GM12878 (cell line): ENCODE data around the gene DDX27. TPM values are rescaled to one million over a fixed set of nuclear protein-coding genes. Genes with fewer than 3 reads are reported as not detected.

Experiments
- ATAC-seq: fragments of 200-7000 bp; cut with Tn5 transposase; 3 replicates; pipeline ENCODE4 v1.9.1; 2020; ENCODE audit warnings: mild to moderate bottlenecking, moderate library complexity
- BruUV-seq: library from RNA; stranded (reverse); fragments of 400-500 nt; replicated peaks from 2 replicates; lab custom pipeline; 2021; lab: Mats Ljungman, UMichigan
- CTCF ChIA-PET: fragments of 300-600 bp; sonication (Branson Sonifier 250); formaldehyde crosslinking; extraction: SDS; loops from one replicate; lab custom pipeline; 2021; ENCODE audit warnings: inconsistent platforms; lab: Yijun Ruan, JAX
- POLR2A ChIA-PET: fragments of 350-600 bp; formaldehyde crosslinking; extraction: SDS; loops from one replicate; lab custom pipeline; 2021; ENCODE audit warnings: inconsistent platforms; lab: Charles Lee
- RAD21 ChIA-PET: fragments of 300-600 bp; sonication (Branson Sonifier 250); formaldehyde crosslinking; loops from one replicate; lab custom pipeline; 2023; ENCODE audit warnings: antibody characterized with exemption; ENCODE audit not compliant: unreplicated experiment; lab: Charles Lee
- SMC1A ChIA-PET: fragments of 300-600 bp; sonication (Branson Sonifier 250); formaldehyde crosslinking; loops from one replicate; lab custom pipeline; 2023; ENCODE audit not compliant: unreplicated experiment, uncharacterized antibody; lab: Charles Lee
- DNase-seq: peaks from one replicate; pipeline ENCODE4 v3.0.0-alpha.2; 2011; ENCODE audit warnings: low read depth, low spot score
- FAIRE-seq: peaks from 3 replicates; lab custom pipeline; 2011; peaks lifted over from hg19 to GRCh38; lab: Jason Lieb, UNC
- H2AFZ ChIP-seq: 2 replicates; pipeline ENCODE4 v1.6.0; 2011; ENCODE audit warnings: low read depth, low read length, control low read depth; ENCODE audit not compliant: control insufficient read depth
- H3K27ac ChIP-seq: 2 replicates; pipeline ENCODE4 v1.5.1; 2011; ENCODE audit warnings: control low read depth; ENCODE audit not compliant: control insufficient read depth, insufficient read depth
- H3K27me3 ChIP-seq, 2 experiments: replicated peaks in 1 of 2; 2 replicates each; pipeline versions ENCODE4 v1.6.0 to v1.6.1; 2011; ENCODE audit warnings: low read length in 1 of 2; ENCODE audit not compliant: control insufficient read depth in 2 of 2, insufficient read depth in 2 of 2
- H3K36me3 ChIP-seq, 2 experiments: 2 replicates each; pipeline ENCODE4 v1.5.1; 2011; ENCODE audit warnings: low read length in 1 of 2; ENCODE audit not compliant: control insufficient read depth in 2 of 2, insufficient read depth in 2 of 2
- H3K4me1 ChIP-seq: 2 replicates; pipeline ENCODE4 v1.6.1; 2011; ENCODE audit warnings: mild to moderate bottlenecking, low read length, moderate library complexity, mixed read lengths; ENCODE audit not compliant: control insufficient read depth, insufficient read depth
- H3K4me2 ChIP-seq: 2 replicates; pipeline ENCODE4 v1.6.0; 2011; ENCODE audit warnings: control low read depth; ENCODE audit not compliant: control insufficient read depth, insufficient read depth
- H3K4me3 ChIP-seq: fragments of 200-600 bp; sonication (generic); 2 replicates; pipeline ENCODE4 v1.5.1; 2016
- H3K79me2 ChIP-seq: 2 replicates; pipeline ENCODE4 v1.6.0; 2011; ENCODE audit warnings: low read length; ENCODE audit not compliant: control insufficient read depth, insufficient read depth
- H3K9ac ChIP-seq: 2 replicates; pipeline ENCODE4 v1.8.0; 2011; ENCODE audit warnings: low read length, control low read depth, mixed read lengths; ENCODE audit not compliant: control insufficient read depth, insufficient read depth
- H3K9me3 ChIP-seq: replicated peaks from 3 replicates; pipeline ENCODE4 v1.5.1; 2011; ENCODE audit warnings: mild to moderate bottlenecking, low read length; ENCODE audit not compliant: control insufficient read depth, insufficient read depth
- H4K20me1 ChIP-seq: 2 replicates; pipeline ENCODE4 v1.6.0; 2011; ENCODE audit not compliant: control insufficient read depth, insufficient read depth
- CREB1 ChIP-seq: IDR thresholded peaks from 2 replicates; pipeline ENCODE4 v1.6.1; 2012; ENCODE audit warnings: low read depth, mild to moderate bottlenecking, inconsistent platforms
- HCFC1 ChIP-seq: fragments of 150-350 bp; IDR thresholded peaks from 2 replicates; pipeline ENCODE4 v1.6.1; 2014; ENCODE audit warnings: low read length
- IKZF2 ChIP-seq, 2 experiments: fragments of 450-650 bp; IDR thresholded peaks; 2 replicates each; pipeline ENCODE4 v1.6.1; 2017; ENCODE audit warnings: mild to moderate bottlenecking in 2 of 2, moderate library complexity in 2 of 2
- LARP7 ChIP-seq: fragments of 450-650 bp; IDR thresholded peaks from 2 replicates; pipeline ENCODE4 v1.6.1; 2017; ENCODE audit warnings: mild to moderate bottlenecking
- NFYB ChIP-seq: IDR thresholded peaks from 2 replicates; pipeline ENCODE4 v1.6.1; 2011; ENCODE audit warnings: low read depth, mild to moderate bottlenecking, low read length, improper control_type of control experiment, moderate library complexity; ENCODE audit not compliant: insufficient read depth
- NRF1 ChIP-seq: conservative IDR thresholded peaks from 2 replicates; pipeline ENCODE4 v1.6.1; 2011; ENCODE audit warnings: mild to moderate bottlenecking, low read depth, low read length, improper control_type of control experiment
- PML ChIP-seq: IDR thresholded peaks from 2 replicates; pipeline ENCODE4 v1.6.1; 2012; ENCODE audit warnings: low read length, inconsistent platforms
- POLR2AphosphoS5 ChIP-seq: IDR thresholded peaks from 2 replicates; pipeline ENCODE4 v1.6.1; 2011; ENCODE audit warnings: mild to moderate bottlenecking, low read length, inconsistent platforms
- POU2F2 ChIP-seq: IDR thresholded peaks from 3 replicates; pipeline ENCODE4 v1.6.1; 2011; ENCODE audit warnings: low read depth, mild to moderate bottlenecking, low read length, borderline replicate concordance
- RAD21 ChIP-seq: IDR thresholded peaks from 2 replicates; pipeline ENCODE4 v1.6.1; 2011; ENCODE audit warnings: mild to moderate bottlenecking, low read depth, low read length, moderate library complexity; ENCODE audit not compliant: insufficient read depth
- RAD51 ChIP-seq: fragments of 450-650 bp; IDR thresholded peaks from 2 replicates; pipeline ENCODE4 v1.6.1; 2016; ENCODE audit warnings: moderate library complexity, mild to moderate bottlenecking, inconsistent platforms
- SMC3 ChIP-seq: IDR thresholded peaks from 2 replicates; pipeline ENCODE4 v1.6.1; 2011; ENCODE audit warnings: low read length, improper control_type of control experiment, borderline replicate concordance
- SUZ12 ChIP-seq: fragments of 200-600 bp; sonication (generic); IDR thresholded peaks from one replicate; pipeline ENCODE4 v1.6.1; 2018; ENCODE audit warnings: antibody characterized with exemption, mild to moderate bottlenecking; ENCODE audit not compliant: unreplicated experiment
- TCF12 ChIP-seq: IDR thresholded peaks from 2 replicates; pipeline ENCODE4 v1.6.1; 2011; ENCODE audit warnings: low read depth, mild to moderate bottlenecking, low read length
- ZSCAN29 ChIP-seq: fragments of 450-650 bp; IDR thresholded peaks from 2 replicates; pipeline ENCODE4 v1.6.1; 2017; ENCODE audit warnings: mild to moderate bottlenecking, moderate library complexity
- WGBS: methylation state at CpG from one replicate; pipeline ENCODE4 v1.1.6; 2016; ENCODE audit warnings: low lambda C conversion rate; ENCODE audit not compliant: insufficient replicate concordance, insufficient coverage; ENCODE audit errors: missing lambda C conversion rate; 5-methylcytosine and 5-hydroxymethylcytosine counted together
- in situ Hi-C: fragments of 300-500 bp; cut with MboI; formaldehyde crosslinking; loops from 9 replicates; pipeline ENCODE4 v1.14.3; 2018; ENCODE audit warnings: mixed read lengths
- intact Hi-C: fragments of 100-400 bp; cut with micrococcal nuclease; formaldehyde crosslinking; loops from one replicate; pipeline ENCODE4 v1.14.2; 2022; ENCODE audit not compliant: unreplicated experiment
- polyA plus RNA-seq, 11 experiments: library from polyadenylated mRNA; depleted of rRNA in 4 of 11; unstranded in 6 of 11; stranded (reverse) in 5 of 11; fragments of >200 nt; fragmentation: Nextera tagmentation in 4 of 11; fragmentation: Illumina TruSeq in 1 of 11; extraction: Ambion mirVana in 4 of 11; extraction: Trizol in 1 of 11; gene quantifications; 1 replicate in 1 of 11; 2 replicates in 10 of 11; pipeline versions ENCODE4 v1.2.1 to v1.2.3, GENCODE V29; 2011 to 2016; ENCODE audit warnings: inconsistent platforms in 2 of 11, missing spikeins in 2 of 11, low read depth in 1 of 11
- total RNA-seq, 4 experiments: library from RNA; depleted of rRNA in 3 of 4; stranded (reverse); fragments of >200 nt in 3 of 4; fragmentation: Illumina TruSeq in 1 of 4; extraction: Trizol in 1 of 4; gene quantifications; 2 replicates each; pipeline versions ENCODE4 v1.2.1 to v1.2.3, GENCODE V29; 2013 to 2021
- TF ChIP-seq, protein P1 (sequence below): fragments of 450-650 bp; IDR thresholded peaks from 2 replicates; pipeline ENCODE4 v1.6.1; 2018; ENCODE audit warnings: mild to moderate bottlenecking, low read depth, moderate library complexity; ENCODE audit not compliant: partially characterized antibody
- TF ChIP-seq, protein P2 (sequence below): IDR thresholded peaks from 2 replicates; pipeline ENCODE4 v1.6.1; 2011; ENCODE audit warnings: low read depth, mild to moderate bottlenecking, low read length, moderate library complexity, borderline replicate concordance; ENCODE audit errors: extremely low read depth
- TF ChIP-seq, protein P3 (sequence below): IDR thresholded peaks from 2 replicates; pipeline ENCODE4 v1.6.1; 2012; ENCODE audit warnings: low read length, inconsistent platforms

The DDX27 gene
- total and polyA plus RNA-seq, 10 of the 15 experiments (the other 5 are each of a cell fraction or from before 2014, with no cell fraction given), result 19.8 to 78.8 (median 54.9) TPM

DNA sequence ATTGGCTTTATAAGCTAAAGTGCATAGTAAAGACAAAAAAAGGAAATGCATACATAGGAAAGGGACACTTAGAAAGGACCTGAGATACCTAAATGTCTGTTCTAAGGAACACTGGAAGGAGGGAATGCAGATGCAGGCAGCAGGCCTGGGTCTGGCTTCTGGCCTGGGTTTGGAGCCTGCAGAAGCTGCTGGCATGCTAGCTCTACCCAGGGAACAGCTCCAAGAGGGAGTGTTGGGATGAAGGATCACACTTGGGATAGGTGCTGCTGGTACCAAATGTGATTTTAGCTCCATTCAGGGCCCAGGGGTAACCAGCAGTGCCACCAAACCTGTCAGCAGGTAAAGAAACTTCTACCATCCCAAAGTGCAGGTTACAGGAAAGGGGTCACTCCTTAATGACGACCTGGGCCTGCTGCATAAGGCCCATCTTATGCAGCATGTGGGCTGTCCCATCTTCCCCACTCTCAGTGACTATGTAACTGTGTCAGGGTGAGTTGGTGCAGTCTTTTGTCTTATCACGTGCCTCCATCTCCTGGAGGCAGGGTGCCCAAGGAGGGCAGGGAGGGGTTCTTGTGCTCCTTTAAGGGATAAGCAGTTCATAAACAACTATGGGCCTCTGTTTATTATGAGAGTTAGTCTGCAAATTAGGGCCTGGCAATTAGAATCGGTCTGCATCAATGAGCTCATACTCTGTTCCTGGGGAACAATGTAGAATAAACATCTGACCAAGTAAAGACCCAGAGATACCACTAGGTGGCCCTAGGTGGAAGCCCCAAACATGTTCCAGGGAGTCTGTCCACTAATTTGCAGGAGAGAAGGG, 26.9 kb downstream of the DDX27 start:
- H4K20me1 ChIP-seq, result no peaks in the 10 kb centered on the region
- intact Hi-C loops, result loop anchor here (2.0 kb wide), 1 partner anchor 77 kb away; no protein-coding TSS in a partner anchor
- H3K4me2 ChIP-seq, result no peak overlapping the region
- H3K27me3 ChIP-seq, result no peaks in the 10 kb centered on the region
- ATAC-seq (peak; percentile 89), DNase-seq (no peak), FAIRE-seq (peak; percentile 69)
- no TSS peak for BruUV-seq
- in situ Hi-C loops, result no loop called here
- H3K9ac ChIP-seq, result no peak overlapping the region
- H3K9me3 ChIP-seq, result no peaks in the 10 kb centered on the region
- no peak overlapping the region for H2AFZ ChIP-seq
- no peak overlapping the region for H3K4me3 ChIP-seq
- ChIA-PET POLR2A (interaction anchor here (0.6 to 1.0 kb wide), 3 partner anchors 36 to 196 kb away, joined by 3 to 7 read pairs (median 5); no protein-coding TSS in a partner anchor), CTCF (interaction anchor here (0.6 to 5.5 kb wide), 25 partner anchors 9 to 239 kb away, joined by 3 to 46 read pairs (median 5); partner anchors contain the start of gene CSE1L), SMC1A (interaction anchor here (0.6 to 4.1 kb wide), 12 partner anchors 9 to 199 kb away, joined by 3 to 17 read pairs (median 4); no protein-coding TSS in a partner anchor), RAD21 (interaction anchor here (0.6 to 3.1 kb wide), 12 partner anchors 9 to 296 kb away, joined by 3 to 17 read pairs (median 4); partner anchors contain the start of gene ZNFX1)
- H3K36me3 ChIP-seq, result peaks cover 31 to 36% of the 10 kb centered on the region in 2 experiments
- no peaks in the 10 kb centered on the region for H3K4me1 ChIP-seq
- H3K79me2 ChIP-seq, result no peaks in the 10 kb centered on the region
- H3K27ac ChIP-seq, result no peak overlapping the region
- 33% methylated on average over 3 of the region's 3 CpGs for WGBS
- no peak for TF ChIP-seq CREB1
- no peak for TF ChIP-seq SUZ12
- TF ChIP-seq TCF12, result no peak
- TF ChIP-seq LARP7, result no peak
- no peak for TF ChIP-seq NFYB
- no peak for TF ChIP-seq POU2F2
- TF ChIP-seq RAD21, result peak; percentile 70
- TF ChIP-seq HCFC1, result no peak
- no peak for TF ChIP-seq ZSCAN29
- TF ChIP-seq POLR2AphosphoS5, result no peak; the same call in none of the 2 replicates
- TF ChIP-seq, protein P1, sequence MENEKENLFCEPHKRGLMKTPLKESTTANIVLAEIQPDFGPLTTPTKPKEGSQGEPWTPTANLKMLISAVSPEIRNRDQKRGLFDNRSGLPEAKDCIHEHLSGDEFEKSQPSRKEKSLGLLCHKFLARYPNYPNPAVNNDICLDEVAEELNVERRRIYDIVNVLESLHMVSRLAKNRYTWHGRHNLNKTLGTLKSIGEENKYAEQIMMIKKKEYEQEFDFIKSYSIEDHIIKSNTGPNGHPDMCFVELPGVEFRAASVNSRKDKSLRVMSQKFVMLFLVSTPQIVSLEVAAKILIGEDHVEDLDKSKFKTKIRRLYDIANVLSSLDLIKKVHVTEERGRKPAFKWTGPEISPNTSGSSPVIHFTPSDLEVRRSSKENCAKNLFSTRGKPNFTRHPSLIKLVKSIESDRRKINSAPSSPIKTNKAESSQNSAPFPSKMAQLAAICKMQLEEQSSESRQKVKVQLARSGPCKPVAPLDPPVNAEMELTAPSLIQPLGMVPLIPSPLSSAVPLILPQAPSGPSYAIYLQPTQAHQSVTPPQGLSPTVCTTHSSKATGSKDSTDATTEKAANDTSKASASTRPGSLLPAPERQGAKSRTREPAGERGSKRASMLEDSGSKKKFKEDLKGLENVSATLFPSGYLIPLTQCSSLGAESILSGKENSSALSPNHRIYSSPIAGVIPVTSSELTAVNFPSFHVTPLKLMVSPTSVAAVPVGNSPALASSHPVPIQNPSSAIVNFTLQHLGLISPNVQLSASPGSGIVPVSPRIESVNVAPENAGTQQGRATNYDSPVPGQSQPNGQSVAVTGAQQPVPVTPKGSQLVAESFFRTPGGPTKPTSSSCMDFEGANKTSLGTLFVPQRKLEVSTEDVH, result no peak
- TF ChIP-seq IKZF2 (IDR thresholded peaks at IDR 0.05), result no peak
- 0 out of 2 replicates have a peak, but pooled peaks have one; percentile 41 for TF ChIP-seq PML
- TF ChIP-seq RAD51, result no peak
- TF ChIP-seq NRF1, result no peak
- TF ChIP-seq, protein P2, sequence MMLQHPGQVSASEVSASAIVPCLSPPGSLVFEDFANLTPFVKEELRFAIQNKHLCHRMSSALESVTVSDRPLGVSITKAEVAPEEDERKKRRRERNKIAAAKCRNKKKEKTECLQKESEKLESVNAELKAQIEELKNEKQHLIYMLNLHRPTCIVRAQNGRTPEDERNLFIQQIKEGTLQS, result no peak
- peak; percentile 72; the same call in 1 of the 2 replicates for TF ChIP-seq SMC3
- TF ChIP-seq, protein P3, sequence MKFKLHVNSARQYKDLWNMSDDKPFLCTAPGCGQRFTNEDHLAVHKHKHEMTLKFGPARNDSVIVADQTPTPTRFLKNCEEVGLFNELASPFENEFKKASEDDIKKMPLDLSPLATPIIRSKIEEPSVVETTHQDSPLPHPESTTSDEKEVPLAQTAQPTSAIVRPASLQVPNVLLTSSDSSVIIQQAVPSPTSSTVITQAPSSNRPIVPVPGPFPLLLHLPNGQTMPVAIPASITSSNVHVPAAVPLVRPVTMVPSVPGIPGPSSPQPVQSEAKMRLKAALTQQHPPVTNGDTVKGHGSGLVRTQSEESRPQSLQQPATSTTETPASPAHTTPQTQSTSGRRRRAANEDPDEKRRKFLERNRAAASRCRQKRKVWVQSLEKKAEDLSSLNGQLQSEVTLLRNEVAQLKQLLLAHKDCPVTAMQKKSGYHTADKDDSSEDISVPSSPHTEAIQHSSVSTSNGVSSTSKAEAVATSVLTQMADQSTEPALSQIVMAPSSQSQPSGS, result no peak
